NCI-H69 (cell line): ENCODE measurements around the gene MALT1.
"Not testable (repeated sequence)": the region's sequence is repeated elsewhere in the genome, so short reads cannot be mapped to it uniquely, and the experiment has no call there.

Experiments
- DNase-seq: peaks from one replicate; lab custom pipeline; 2025; lab: John Stamatoyannopoulos, UW

Gene MALT1

GRCh38 chr18:58671111-58671631, at the start of gene MALT1:
Gene MALT1 (plus strand): TSS chr18:58671465. CDS start chr18:58671644, 179 bp downstream.
- DNase-seq = peak; percentile 99

- no peak for DNase-seq
Measured at GRCh38 chr18:58624011-58624410, 47.3 kb upstream of the MALT1 start.

GRCh38 chr18:58625839-58626238, 45.4 kb upstream of the MALT1 start:
- DNase-seq = no peak

GRCh38 chr18:58630071-58630470, 41.2 kb upstream of the MALT1 start:
- no peak for DNase-seq

- no peak for DNase-seq
Measured at GRCh38 chr18:58631301-58631700, 40.0 kb upstream of the MALT1 start.

- no peak for DNase-seq
Measured at GRCh38 chr18:58632552-58632951, 38.7 kb upstream of the MALT1 start.

- DNase-seq = no peak
Measured at GRCh38 chr18:58633874-58634273, 37.4 kb upstream of the MALT1 start.

- DNase-seq = no peak
Measured at GRCh38 chr18:58635891-58636290, 35.4 kb upstream of the MALT1 start.

- DNase-seq = no peak
Measured at GRCh38 chr18:58637197-58637596, 34.1 kb upstream of the MALT1 start.

GRCh38 chr18:58637946-58638345, 33.3 kb upstream of the MALT1 start:
- no peak for DNase-seq

- DNase-seq = no peak
Measured at GRCh38 chr18:58638441-58638840, 32.8 kb upstream of the MALT1 start.

- no peak for DNase-seq
Measured at GRCh38 chr18:58639237-58639636, 32.0 kb upstream of the MALT1 start.

GRCh38 chr18:58639751-58640427, 31.4 kb upstream of the MALT1 start:
- no peak for DNase-seq

GRCh38 chr18:58640428-58640805, 30.8 kb upstream of the MALT1 start:
- no peak for DNase-seq

- no peak for DNase-seq
Measured at GRCh38 chr18:58640891-58641610, 30.2 kb upstream of the MALT1 start.

GRCh38 chr18:58643557-58643956, 27.7 kb upstream of the MALT1 start:
- not testable (repeated sequence) for DNase-seq

- no peak for DNase-seq
Measured at GRCh38 chr18:58645398-58645797, 25.9 kb upstream of the MALT1 start.

- DNase-seq = no peak
Measured at GRCh38 chr18:58646334-58646862, 24.9 kb upstream of the MALT1 start.

GRCh38 chr18:58649966-58650816, 21.1 kb upstream of the MALT1 start:
- DNase-seq = no peak

- DNase-seq = not testable (repeated sequence)
Measured at GRCh38 chr18:58650830-58651229, 20.4 kb upstream of the MALT1 start.

- not testable (repeated sequence) for DNase-seq
Measured at GRCh38 chr18:58653144-58653722, 18.0 kb upstream of the MALT1 start.
